ENCODE data around the gene MRPS34. TPM values are rescaled to one million over a fixed set of nuclear protein-coding genes. Genes with fewer than 3 reads are reported as not detected.
A peak's percentile ranks its signal among the peaks of the same experiment; 100 is the strongest.

MRPS34 gene
- 100 to 1,000 TPM in 1 of 2 experiments, 10 to 100 TPM in 1; 91.6 to 103 TPM for total RNA-seq

DNA sequence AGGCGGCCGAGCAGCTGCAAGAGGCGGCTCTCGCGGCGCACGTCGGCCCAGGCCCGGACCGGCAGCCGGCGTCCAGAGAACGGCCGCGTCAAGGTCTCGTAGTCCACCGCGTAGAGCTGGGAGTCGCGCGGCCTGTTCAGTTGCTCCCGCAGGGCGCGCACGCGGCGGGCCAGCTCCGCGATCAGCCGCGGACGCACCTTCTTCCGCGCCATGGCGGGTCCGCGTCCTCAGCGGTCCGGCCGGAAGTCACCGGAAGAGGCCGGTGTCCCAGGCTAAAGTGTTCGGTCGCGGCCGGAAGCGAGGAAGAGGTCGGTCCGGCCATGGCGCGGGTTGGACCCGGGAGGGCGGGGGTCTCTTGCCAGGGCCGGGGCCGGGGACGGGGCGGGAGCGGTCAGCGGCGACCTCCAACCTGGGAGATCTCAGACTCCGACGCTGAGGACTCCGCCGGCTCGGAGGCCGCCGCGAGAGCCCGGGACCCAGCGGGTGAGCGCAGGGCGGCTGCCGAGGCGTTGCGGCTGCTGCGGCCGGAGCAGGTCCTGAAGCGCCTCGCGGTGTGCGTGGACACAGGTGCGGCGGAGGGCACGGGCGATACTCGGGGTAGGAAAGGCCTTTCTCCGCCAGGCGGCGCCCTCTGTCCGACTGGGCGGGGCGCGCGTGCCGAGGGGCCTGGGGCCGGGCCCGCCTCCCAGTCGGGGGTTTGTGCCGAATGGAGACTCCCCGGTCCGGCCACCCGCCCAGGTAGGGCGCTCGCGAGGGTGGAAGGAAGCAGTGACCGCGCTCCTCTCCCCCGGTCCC, at the start of gene MRPS34:
Gene MRPS34, minus strand, starts transcription at position 227 of the 795 bp plus-strand sequence. Its CDS starts 15 bp downstream, at position 212.
- peaks cover 4% of the 10 kb centered on the region for H3K36me3 Mint-ChIP-seq
- peak; percentile 48 for ATAC-seq (ENCODE audit: low read depth)
- DNase-seq, result peak; percentile 90
- H3K4me3 Mint-ChIP-seq, result peak within 1 kb of the TSS; percentile 99
- H3K27ac Mint-ChIP-seq, result peak within 1 kb of the TSS; percentile 98
- H3K9me3 Mint-ChIP-seq, result no peaks in the 10 kb centered on the region
- H3K4me1 Mint-ChIP-seq, result peaks cover 4% of the 10 kb centered on the region
- no peaks in the 10 kb centered on the region for H3K27me3 Mint-ChIP-seq
- POLR2A ChIA-PET, result interaction anchor here (0.9 to 6.3 kb wide), 8 partner anchors 10 to 352 kb away, joined by 3 to 88 read pairs (median 4); partner anchors contain the start of genes FAHD1, HAGH, JPT2 and MAPK8IP3

DNA sequence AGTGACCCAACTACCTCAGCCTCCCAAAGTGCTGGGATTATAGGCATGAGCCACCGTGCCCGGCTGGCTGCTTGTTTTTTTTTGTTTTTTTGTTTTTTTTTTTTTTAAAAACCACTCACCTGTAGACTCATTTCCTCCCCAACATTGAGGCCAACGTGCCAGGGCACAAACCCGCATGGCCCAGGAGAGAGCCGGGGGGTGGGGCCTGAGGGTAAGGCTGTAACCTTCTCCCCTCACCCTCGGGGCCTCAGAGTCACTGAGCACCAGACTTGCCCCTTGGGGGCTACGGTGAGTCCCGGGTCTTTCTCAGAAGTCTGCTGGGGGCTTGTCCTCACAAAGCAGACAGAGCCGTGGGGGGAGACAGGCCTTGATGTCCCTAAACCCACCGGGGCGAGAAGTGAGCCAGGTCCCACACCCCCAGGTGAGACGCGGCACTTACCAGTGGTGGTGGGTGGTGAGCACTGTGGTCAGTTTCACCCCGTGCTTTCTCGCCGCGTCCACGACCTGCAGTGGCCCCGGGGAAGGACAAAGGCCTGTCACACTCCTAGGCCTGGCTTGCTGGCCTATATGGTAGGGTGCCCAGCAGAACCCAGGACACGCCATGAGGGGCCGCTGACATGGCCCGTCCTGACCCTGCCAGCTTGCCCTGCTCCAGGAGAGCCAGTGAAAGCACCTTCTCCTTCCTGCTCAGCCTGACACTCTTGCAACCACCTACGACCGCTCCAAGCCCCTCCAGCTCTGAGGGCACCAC, 49.1 kb upstream of the MRPS34 start:
- no peaks in the 10 kb centered on the region for H3K9me3 Mint-ChIP-seq
- no peaks in the 10 kb centered on the region for H3K27me3 Mint-ChIP-seq
- H3K4me3 Mint-ChIP-seq, result no peak overlapping the region
- POLR2A ChIA-PET, result no interaction called here
- peaks cover 6% of the 10 kb centered on the region for H3K4me1 Mint-ChIP-seq
- H3K27ac Mint-ChIP-seq, result no peak overlapping the region
- H3K36me3 Mint-ChIP-seq, result peaks cover 2% of the 10 kb centered on the region
- ATAC-seq (ENCODE audit: low read depth) (no peak), DNase-seq (no peak)

- H3K4me1 Mint-ChIP-seq, result peaks cover 6% of the 10 kb centered on the region
- H3K4me3 Mint-ChIP-seq, result no peak overlapping the region
- POLR2A ChIA-PET, result no interaction called here
- ATAC-seq (ENCODE audit: low read depth), result no peak
- H3K27me3 Mint-ChIP-seq, result no peaks in the 10 kb centered on the region
- no peak overlapping the region for H3K27ac Mint-ChIP-seq
- no peaks in the 10 kb centered on the region for H3K9me3 Mint-ChIP-seq
- H3K36me3 Mint-ChIP-seq, result peaks cover 2% of the 10 kb centered on the region
- no peak for DNase-seq
These were observed 48.0 kb upstream of the MRPS34 start for GRCh38 chr16:1820946-1821290.

DNA sequence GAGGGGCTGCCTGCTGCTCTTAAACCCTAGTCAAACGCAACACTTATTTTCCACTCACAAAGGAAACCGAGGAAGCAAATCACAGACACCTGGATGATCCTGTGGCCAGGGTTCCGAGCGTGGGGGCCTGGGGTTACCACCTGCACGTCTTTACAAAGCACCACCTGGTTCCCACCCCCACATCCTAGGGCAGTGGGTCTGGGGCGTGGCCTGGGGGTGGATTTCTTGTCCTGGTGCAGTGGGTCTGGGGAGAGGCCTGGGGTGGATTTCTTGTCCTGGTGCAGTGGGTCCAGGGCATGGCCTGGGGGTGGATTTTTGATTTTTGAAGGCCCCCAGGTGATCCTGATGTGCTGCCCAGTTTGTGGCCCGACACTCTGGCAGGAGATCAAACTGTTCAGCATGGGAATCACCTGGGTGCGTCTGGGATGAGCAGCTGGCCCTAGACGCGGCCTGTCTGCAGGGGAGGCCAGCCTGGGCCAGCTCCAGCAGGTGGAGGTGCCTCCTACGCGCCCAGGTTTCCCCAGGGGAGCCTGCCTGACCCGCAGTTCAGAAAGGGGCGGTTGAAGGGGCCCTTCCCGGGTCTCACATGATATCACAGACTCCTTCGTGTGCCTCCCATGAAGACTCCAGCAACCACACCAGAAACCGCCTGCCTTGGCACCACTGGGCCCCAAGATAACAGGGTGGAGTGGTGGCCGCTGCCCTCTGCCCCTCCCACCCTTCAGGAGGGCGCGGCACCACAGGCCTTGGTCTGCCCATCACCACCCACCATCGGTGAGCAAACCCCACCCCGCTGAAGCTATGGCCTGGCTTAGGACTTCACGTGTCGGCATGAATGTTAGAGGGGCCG, 47.4 kb upstream of the MRPS34 start:
- H3K4me1 Mint-ChIP-seq, result peaks cover 3% of the 10 kb centered on the region
- H3K27me3 Mint-ChIP-seq, result no peaks in the 10 kb centered on the region
- DNase-seq (no peak), ATAC-seq (ENCODE audit: low read depth) (no peak)
- H3K27ac Mint-ChIP-seq, result no peak overlapping the region
- H3K4me3 Mint-ChIP-seq, result no peak overlapping the region
- no peaks in the 10 kb centered on the region for H3K9me3 Mint-ChIP-seq
- peaks cover 2% of the 10 kb centered on the region for H3K36me3 Mint-ChIP-seq
- POLR2A ChIA-PET, result no interaction called here

- Mint-ChIP-seq H3K4me3 (no peak overlapping the region), H3K27me3 (no peaks in the 10 kb centered on the region), H3K27ac (peak overlapping the region; percentile 13), H3K4me1 (peaks cover under 1% of the 10 kb centered on the region), H3K9me3 (no peaks in the 10 kb centered on the region), H3K36me3 (peaks cover 2% of the 10 kb centered on the region)
- DNase-seq (no peak), ATAC-seq (ENCODE audit: low read depth) (no peak)
- POLR2A ChIA-PET, result no interaction called here
These were observed 46.7 kb upstream of the MRPS34 start for GRCh38 chr16:1819611-1820010.

DNA sequence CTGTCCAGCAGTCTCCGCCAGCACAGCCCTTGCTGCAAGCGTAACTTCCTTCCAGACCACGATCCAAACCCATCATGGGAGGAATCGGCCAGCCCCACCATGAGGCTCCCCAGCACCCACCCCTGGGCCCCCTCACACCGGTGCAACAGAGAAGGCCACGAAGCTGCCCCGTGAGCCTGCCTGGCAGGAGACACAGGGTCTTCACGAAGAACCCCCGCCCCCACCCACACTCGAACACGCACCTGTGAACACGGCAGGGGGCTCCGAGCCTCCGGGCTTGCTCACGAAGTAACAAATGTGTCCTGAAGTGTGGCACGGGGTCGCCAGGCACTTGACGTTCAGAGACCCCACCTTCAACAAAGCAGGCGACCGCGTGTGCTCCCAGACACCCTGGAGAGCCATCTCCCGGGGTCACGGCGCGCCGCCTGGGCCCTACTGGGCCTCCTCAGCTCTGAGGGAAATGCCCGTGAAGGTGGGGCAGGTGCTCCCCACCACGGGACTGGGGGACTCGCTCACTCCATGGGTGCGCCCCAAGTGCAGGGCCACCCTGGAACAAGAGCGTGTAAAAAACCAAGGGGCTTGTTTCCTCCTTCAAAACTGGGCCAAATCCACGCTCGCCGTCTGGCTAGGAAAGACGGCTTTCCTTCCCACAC, 46.1 kb upstream of the MRPS34 start:
- DNase-seq (no peak), ATAC-seq (ENCODE audit: low read depth) (no peak)
- Mint-ChIP-seq H3K9me3 (no peaks in the 10 kb centered on the region), H3K36me3 (peaks cover 2% of the 10 kb centered on the region), H3K4me1 (no peaks in the 10 kb centered on the region), H3K4me3 (no peak overlapping the region), H3K27me3 (no peaks in the 10 kb centered on the region), H3K27ac (peak overlapping the region; percentile 13)
- POLR2A ChIA-PET, result no interaction called here

DNA sequence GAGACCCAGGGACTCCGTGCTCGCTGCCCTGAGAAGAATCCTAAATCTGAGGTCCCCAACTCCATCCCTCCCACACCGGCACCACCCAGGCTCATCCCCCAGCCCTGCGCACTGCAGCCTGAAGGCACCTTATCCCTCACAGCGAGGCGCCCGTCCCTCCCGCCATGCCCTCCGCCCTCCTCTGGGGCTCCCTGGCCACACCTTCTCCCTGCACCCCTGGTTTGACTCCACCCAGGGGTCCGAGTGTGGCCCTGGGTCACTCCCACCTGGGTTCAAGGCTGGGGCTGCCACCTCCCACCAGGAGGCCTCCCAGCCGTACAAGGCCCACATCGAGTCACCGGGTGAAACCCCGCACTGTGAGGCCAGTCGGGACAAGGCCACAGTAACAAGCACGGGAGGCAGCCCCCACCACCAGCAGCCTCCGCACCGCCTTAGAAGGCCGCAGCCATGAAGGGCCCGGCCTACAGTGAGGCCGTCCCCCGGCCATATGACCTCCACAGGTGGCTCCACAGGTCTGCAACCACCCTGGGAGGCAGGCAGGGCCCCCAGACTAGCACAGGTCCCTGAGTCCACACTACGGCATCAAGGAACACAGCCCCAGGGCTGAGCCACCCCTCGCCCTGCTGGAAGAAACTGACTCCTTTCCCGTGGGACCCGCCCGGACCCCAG, 45.4 kb upstream of the MRPS34 start:
- peak; percentile 18 for ATAC-seq (ENCODE audit: low read depth)
- Mint-ChIP-seq H3K9me3 (no peaks in the 10 kb centered on the region), H3K4me3 (no peak overlapping the region), H3K27ac (no peak overlapping the region), H3K27me3 (no peaks in the 10 kb centered on the region), H3K4me1 (no peaks in the 10 kb centered on the region), H3K36me3 (peaks cover 2% of the 10 kb centered on the region)
- DNase-seq, result no peak
- POLR2A ChIA-PET, result no interaction called here

DNA sequence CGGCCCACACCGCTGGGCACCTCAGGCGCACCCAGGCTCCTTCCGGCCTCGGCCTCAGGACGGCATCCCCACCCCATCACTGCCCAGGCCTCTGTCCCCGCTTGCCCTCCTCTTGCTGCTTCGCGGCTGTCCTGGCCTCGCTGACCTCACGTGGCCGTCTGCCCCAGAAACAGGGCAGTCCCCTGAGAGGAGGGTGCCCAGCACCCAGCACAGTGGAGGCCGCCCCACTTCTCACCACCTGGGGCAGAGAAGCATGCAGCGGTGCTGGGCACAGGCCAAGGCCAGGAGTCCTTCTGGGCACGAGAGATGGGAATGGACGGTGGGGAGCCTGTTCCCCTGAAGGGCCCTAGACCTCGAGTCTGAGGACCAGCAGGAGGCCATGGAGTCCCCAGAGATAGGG, 44.8 kb upstream of the MRPS34 start:
- Mint-ChIP-seq H3K9me3 (no peaks in the 10 kb centered on the region), H3K27ac (no peak overlapping the region), H3K36me3 (peaks cover 2% of the 10 kb centered on the region), H3K27me3 (no peaks in the 10 kb centered on the region), H3K4me1 (no peaks in the 10 kb centered on the region), H3K4me3 (no peak overlapping the region)
- DNase-seq, result no peak
- no peak for ATAC-seq (ENCODE audit: low read depth)
- POLR2A ChIA-PET, result no interaction called here

DNA sequence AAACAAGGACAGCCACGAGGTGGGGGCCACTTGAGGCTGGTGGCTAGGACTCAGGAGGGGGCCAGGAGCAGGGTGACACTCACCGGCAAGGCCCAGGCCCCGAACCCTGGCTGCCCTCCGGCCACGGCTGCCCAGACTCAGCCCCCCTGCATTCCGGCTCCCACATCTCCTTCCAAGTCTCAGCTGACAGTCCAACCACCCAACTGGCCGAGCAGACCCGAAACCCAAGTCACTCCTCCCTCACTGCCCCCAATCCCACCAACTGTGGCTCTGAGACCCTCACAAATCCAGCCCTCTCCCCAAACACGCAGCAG, 44.3 kb upstream of the MRPS34 start:
- peaks cover 2% of the 10 kb centered on the region for H3K36me3 Mint-ChIP-seq
- ATAC-seq (ENCODE audit: low read depth), result no peak
- no peak overlapping the region for H3K4me3 Mint-ChIP-seq
- no peaks in the 10 kb centered on the region for H3K27me3 Mint-ChIP-seq
- H3K4me1 Mint-ChIP-seq, result no peaks in the 10 kb centered on the region
- H3K9me3 Mint-ChIP-seq, result no peaks in the 10 kb centered on the region
- no peak for DNase-seq
- no peak overlapping the region for H3K27ac Mint-ChIP-seq
- POLR2A ChIA-PET, result no interaction called here

- POLR2A ChIA-PET, result no interaction called here
These were observed 43.7 kb upstream of the MRPS34 start for GRCh38 chr16:1816396-1817275.

GRCh38 chr16:1815461-1815860, 42.5 kb upstream of the MRPS34 start:
- DNase-seq (no peak), ATAC-seq (ENCODE audit: low read depth) (no peak)
- Mint-ChIP-seq H3K9me3 (no peaks in the 10 kb centered on the region), H3K4me3 (no peak overlapping the region), H3K4me1 (no peaks in the 10 kb centered on the region), H3K36me3 (peaks cover 2% of the 10 kb centered on the region), H3K27ac (no peak overlapping the region), H3K27me3 (no peaks in the 10 kb centered on the region)
- POLR2A ChIA-PET, result interaction anchor here (1.6 kb wide), 1 partner anchor 33 kb away, joined by 3 read pairs; the partner anchor contains the start of gene NUBP2

More at GRCh38 chr16:1816396-1817275, 43.7 kb upstream of the MRPS34 start:
- Mint-ChIP-seq H3K36me3 (peaks cover 2% of the 10 kb centered on the region), H3K4me3 (no peak overlapping the region), H3K4me1 (no peaks in the 10 kb centered on the region), H3K27me3 (no peaks in the 10 kb centered on the region), H3K27ac (no peak overlapping the region), H3K9me3 (no peaks in the 10 kb centered on the region)
- no peak for DNase-seq
- ATAC-seq (ENCODE audit: low read depth), result no peak

DNA sequence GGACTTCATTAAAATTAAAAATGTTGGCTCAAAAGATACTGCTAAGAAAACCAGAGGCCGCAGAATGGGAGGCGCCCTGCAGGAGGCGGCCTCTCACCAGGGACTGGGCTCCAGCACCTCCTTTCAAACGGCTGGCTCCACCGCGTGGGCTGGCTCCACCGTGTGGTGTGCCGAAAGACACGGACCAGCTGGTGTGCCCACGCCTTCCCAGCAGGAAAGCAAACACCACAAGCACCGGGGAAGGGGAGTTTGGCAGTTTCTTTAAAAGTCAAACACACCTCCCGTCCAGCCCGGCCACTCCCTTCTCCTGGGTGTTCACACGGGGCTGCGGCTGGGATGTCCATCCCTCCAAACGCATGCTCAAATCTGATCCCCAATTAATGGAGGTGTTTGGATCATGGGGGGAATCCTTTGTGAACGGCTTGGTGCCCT, 39.8 kb upstream of the MRPS34 start:
- Mint-ChIP-seq H3K4me1 (no peaks in the 10 kb centered on the region), H3K27me3 (no peaks in the 10 kb centered on the region), H3K36me3 (peaks cover 1% of the 10 kb centered on the region), H3K4me3 (no peak overlapping the region), H3K9me3 (no peaks in the 10 kb centered on the region), H3K27ac (no peak overlapping the region)
- POLR2A ChIA-PET, result interaction anchor here (1.2 kb wide), 1 partner anchor 152 kb away, joined by 4 read pairs; the partner anchor contains the start of gene RPS2
- ATAC-seq (ENCODE audit: low read depth) (peak; percentile 85), DNase-seq (peak; percentile 59)
